GM12892 (cell line): ENCODE measurements around the gene EDRF1.

Experiments
- POLR2A ChIP-seq: IDR thresholded peaks from 2 replicates; pipeline ENCODE4 v1.6.1; 2011; ENCODE audit warnings: low read depth, low read length, control low read depth
- POLR2AphosphoS5 ChIP-seq: IDR thresholded peaks from 2 replicates; pipeline ENCODE4 v1.6.1; 2011; ENCODE audit warnings: low read depth, low read length, control low read depth
- TAF1 ChIP-seq: IDR thresholded peaks from 2 replicates; pipeline ENCODE4 v1.6.1; 2011; ENCODE audit warnings: low read depth, mild to moderate bottlenecking, control low read depth, low read length, borderline replicate concordance

- no peak for TF ChIP-seq TAF1
- no peak for TF ChIP-seq POLR2AphosphoS5
- TF ChIP-seq POLR2A = no peak
These were observed 8.3 kb upstream of the EDRF1 start for GRCh38 chr10:125711110-125711750.
